HG03196 (cell line): ENCODE measurements around the gene MOSMO.
A peak's percentile ranks its signal among the peaks of the same experiment; 100 is the strongest.

Experiments used
- ATAC-seq: cut with Tn5 transposase; IDR thresholded peaks from one replicate; pipeline ENCODE4 v1.9.1; 2021; ENCODE audit not compliant: unreplicated experiment

Gene MOSMO

GRCh38 chr16:22007509-22008214 lies at the start of gene MOSMO:
Gene MOSMO, plus strand, starts transcription at chr16:22008111. Its CDS starts 191 bp downstream, at chr16:22008302.
- ATAC-seq, result peak; percentile 47

GRCh38 chr16:21959050-21959449 lies 48.9 kb upstream of the MOSMO start:
- ATAC-seq, result no peak

- ATAC-seq, result no peak
Observed at GRCh38 chr16:21962475-21962874, 45.4 kb upstream of the MOSMO start.

- no peak for ATAC-seq
Observed at GRCh38 chr16:21963887-21964286, 44.0 kb upstream of the MOSMO start.

- ATAC-seq, result no peak
Observed at GRCh38 chr16:21964353-21964752, 43.6 kb upstream of the MOSMO start.

- no peak for ATAC-seq
Observed at GRCh38 chr16:21971856-21972255, 36.1 kb upstream of the MOSMO start.

- no peak for ATAC-seq
Observed at GRCh38 chr16:21973945-21974344, 34.0 kb upstream of the MOSMO start.

- no peak for ATAC-seq
Observed at GRCh38 chr16:21980032-21980431, 27.9 kb upstream of the MOSMO start.

GRCh38 chr16:21982108-21982507 lies 25.8 kb upstream of the MOSMO start:
- ATAC-seq, result no peak

- ATAC-seq, result no peak
Observed at GRCh38 chr16:21984062-21984461, 23.8 kb upstream of the MOSMO start.

- ATAC-seq, result no peak
Observed at GRCh38 chr16:21985524-21985923, 22.4 kb upstream of the MOSMO start.

GRCh38 chr16:21986692-21987246 lies 21.1 kb upstream of the MOSMO start:
- ATAC-seq, result no peak

- ATAC-seq, result no peak
Observed at GRCh38 chr16:21987498-21987897, 20.4 kb upstream of the MOSMO start.

GRCh38 chr16:21989133-21989532 lies 18.8 kb upstream of the MOSMO start:
- ATAC-seq, result no peak

GRCh38 chr16:21989751-21990150 lies 18.2 kb upstream of the MOSMO start:
- ATAC-seq, result no peak

GRCh38 chr16:21990381-21990944 lies 17.4 kb upstream of the MOSMO start:
- no peak for ATAC-seq

GRCh38 chr16:21991621-21992020 lies 16.3 kb upstream of the MOSMO start:
- ATAC-seq, result no peak

GRCh38 chr16:21994856-21995465 lies 12.9 kb upstream of the MOSMO start:
- no peak for ATAC-seq

- no peak for ATAC-seq
Observed at GRCh38 chr16:21996923-21997696, 10.8 kb upstream of the MOSMO start.

GRCh38 chr16:21997697-21998480 lies 10.0 kb upstream of the MOSMO start:
- no peak for ATAC-seq

GRCh38 chr16:22001591-22001990 lies 6.3 kb upstream of the MOSMO start:
- no peak for ATAC-seq
